Measurements from ENCODE around the gene PSMB3. TPM values are rescaled to one million over a fixed set of nuclear protein-coding genes. Genes with fewer than 3 reads are reported as not detected.
"Not testable (repeated sequence)": the region's sequence is repeated elsewhere in the genome, so short reads cannot be mapped to it uniquely, and the experiment has no call there.

The PSMB3 gene
- total RNA-seq, 1 donor from 2014 or later = 165 TPM

- no peak for DNase-seq (ENCODE audit: low read depth)
These were observed 37.2 kb upstream of the PSMB3 start for GRCh38 chr17:38715216-38715943.

- DNase-seq (ENCODE audit: low read depth) = no peak
These were observed 36.1 kb upstream of the PSMB3 start for GRCh38 chr17:38716368-38717005.

- no peak for DNase-seq (ENCODE audit: low read depth)
These were observed 35.3 kb upstream of the PSMB3 start for GRCh38 chr17:38717139-38717745.

GRCh38 chr17:38719289-38719942 is 33.1 kb upstream of the PSMB3 start:
- no peak for DNase-seq (ENCODE audit: low read depth)

- no peak for DNase-seq (ENCODE audit: low read depth)
These were observed 32.4 kb upstream of the PSMB3 start for GRCh38 chr17:38719943-38720641.

- peak; percentile 63 for DNase-seq (ENCODE audit: low read depth)
These were observed 31.6 kb upstream of the PSMB3 start for GRCh38 chr17:38720941-38721340.

- no peak for DNase-seq (ENCODE audit: low read depth)
These were observed 30.7 kb upstream of the PSMB3 start for GRCh38 chr17:38721802-38722201.

GRCh38 chr17:38724337-38724988 is 28.1 kb upstream of the PSMB3 start:
- peak; percentile 95 for DNase-seq (ENCODE audit: low read depth)

GRCh38 chr17:38725066-38725465 is 27.5 kb upstream of the PSMB3 start:
- peak; percentile 54 for DNase-seq (ENCODE audit: low read depth)

GRCh38 chr17:38726145-38726544 is 26.4 kb upstream of the PSMB3 start:
- DNase-seq (ENCODE audit: low read depth) = not testable (repeated sequence)

GRCh38 chr17:38727736-38728135 is 24.8 kb upstream of the PSMB3 start:
- DNase-seq (ENCODE audit: low read depth) = no peak

- DNase-seq (ENCODE audit: low read depth) = no peak
These were observed 24.2 kb upstream of the PSMB3 start for GRCh38 chr17:38728290-38728831.

- DNase-seq (ENCODE audit: low read depth) = no peak
These were observed 23.1 kb upstream of the PSMB3 start for GRCh38 chr17:38729368-38729885.

GRCh38 chr17:38729886-38730525 is 22.5 kb upstream of the PSMB3 start, which contains the start of gene CISD3:
Gene CISD3 (plus strand): TSS chr17:38730341. CDS start chr17:38730359, 18 bp downstream.
- peak; percentile 84 for DNase-seq (ENCODE audit: low read depth)

- peak; percentile 61 for DNase-seq (ENCODE audit: low read depth)
These were observed 21.8 kb upstream of the PSMB3 start for GRCh38 chr17:38730526-38731379.

GRCh38 chr17:38731526-38732294 is 20.8 kb upstream of the PSMB3 start:
- DNase-seq (ENCODE audit: low read depth) = no peak

GRCh38 chr17:38732376-38733281 is 19.9 kb upstream of the PSMB3 start:
- DNase-seq (ENCODE audit: low read depth) = no peak
